Mammary epithelial cell (primary cell): Measurements from ENCODE around the gene AMER2.

Experiments
- CTCF ChIP-seq, 2 donors: IDR thresholded peaks in 1 of 2; conservative IDR thresholded peaks in 1 of 2; 2 replicates each; pipeline ENCODE4 v1.5.1; 2011 to 2012; ENCODE audit warnings: inconsistent platforms in 2 of 2, low read length in 2 of 2, mild to moderate bottlenecking in 2 of 2, control low read depth in 1 of 2, low read depth in 1 of 2; ENCODE audit not compliant: insufficient read depth in 1 of 2; ENCODE audit errors: extremely low read depth in 1 of 2
- EZH2 ChIP-seq: IDR thresholded peaks from 2 replicates; pipeline ENCODE4 v1.6.1; 2012; ENCODE audit warnings: low read length, inconsistent platforms, borderline replicate concordance

GRCh38 chr13:25114220-25114619, 57.9 kb downstream of the AMER2 start:
- TF ChIP-seq CTCF (conservative IDR thresholded peaks at IDR 0.05 in 1 of 2, IDR thresholded peaks at IDR 0.05 in 1 of 2; ENCODE audit: extremely low read depth in 1 of 2, insufficient read depth in 1 of 2, low read depth in 1 of 2, low read length in 2 of 2) (peak; percentile 91 to 98), EZH2 (no peak)
